AG09319 (cell line): ENCODE results near the gene GPR68.
"Not testable (repeated sequence)": the region's sequence is repeated elsewhere in the genome, so short reads cannot be mapped to it uniquely, and the experiment has no call there.

Experiments
- DNase-seq: peaks from one replicate; pipeline ENCODE4 v3.0.0-alpha.2; 2010; ENCODE audit warnings: low read depth; ENCODE audit errors: extremely low read depth
- TF ChIP-seq, protein P1 (sequence below): IDR thresholded peaks from 2 replicates; pipeline ENCODE4 v1.5.1; 2011; ENCODE audit warnings: low read depth, mild to moderate bottlenecking, inconsistent platforms, low read length, moderate library complexity

The GPR68 gene

DNA sequence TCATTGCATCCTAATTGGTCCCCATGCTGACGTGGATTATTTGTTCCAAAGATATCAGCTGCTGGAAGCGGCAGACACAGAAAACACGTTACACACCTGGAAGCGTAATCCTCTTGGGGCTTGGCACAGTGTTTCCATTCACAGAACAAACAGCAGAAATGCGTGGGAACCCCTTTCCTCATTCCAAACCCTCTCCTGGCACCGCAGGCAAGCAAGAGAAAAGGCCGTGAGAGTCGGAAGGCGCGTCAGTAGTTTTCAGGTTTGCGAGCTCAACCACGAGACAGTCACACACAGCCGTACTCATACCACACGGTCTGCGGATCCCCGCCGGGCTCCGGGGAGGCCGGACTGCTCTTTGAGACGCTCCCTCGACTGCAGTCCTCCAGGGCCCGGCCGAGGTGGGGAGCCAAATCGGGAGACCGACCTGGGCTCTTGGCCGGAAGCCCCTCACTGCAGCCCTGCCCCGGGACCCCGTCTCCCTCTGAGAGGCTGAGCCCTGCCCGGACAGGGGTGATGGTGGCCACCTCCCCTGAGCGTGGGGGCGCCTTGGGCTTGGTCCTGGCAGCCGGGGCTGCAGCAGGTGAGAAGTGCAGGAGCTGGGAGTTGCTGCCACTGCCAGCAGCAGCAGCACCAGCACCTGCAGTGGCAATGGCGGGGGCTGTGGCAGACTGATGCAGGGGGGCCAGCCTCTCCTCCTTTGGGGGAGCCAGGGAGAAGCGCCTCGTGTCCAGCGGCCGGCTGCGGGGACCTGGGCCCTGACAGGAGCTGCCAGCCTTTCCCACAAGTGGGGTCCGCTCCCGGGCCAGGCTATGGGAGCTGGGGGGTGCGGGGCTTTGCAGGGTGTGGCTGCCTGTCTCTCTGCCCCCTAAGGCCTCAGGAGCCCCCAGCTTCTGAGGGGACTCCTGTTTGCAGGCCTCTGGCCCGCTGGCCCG is 28.1 kb upstream of the GPR68 start:
- DNase-seq: no peak
- TF ChIP-seq, protein P1, sequence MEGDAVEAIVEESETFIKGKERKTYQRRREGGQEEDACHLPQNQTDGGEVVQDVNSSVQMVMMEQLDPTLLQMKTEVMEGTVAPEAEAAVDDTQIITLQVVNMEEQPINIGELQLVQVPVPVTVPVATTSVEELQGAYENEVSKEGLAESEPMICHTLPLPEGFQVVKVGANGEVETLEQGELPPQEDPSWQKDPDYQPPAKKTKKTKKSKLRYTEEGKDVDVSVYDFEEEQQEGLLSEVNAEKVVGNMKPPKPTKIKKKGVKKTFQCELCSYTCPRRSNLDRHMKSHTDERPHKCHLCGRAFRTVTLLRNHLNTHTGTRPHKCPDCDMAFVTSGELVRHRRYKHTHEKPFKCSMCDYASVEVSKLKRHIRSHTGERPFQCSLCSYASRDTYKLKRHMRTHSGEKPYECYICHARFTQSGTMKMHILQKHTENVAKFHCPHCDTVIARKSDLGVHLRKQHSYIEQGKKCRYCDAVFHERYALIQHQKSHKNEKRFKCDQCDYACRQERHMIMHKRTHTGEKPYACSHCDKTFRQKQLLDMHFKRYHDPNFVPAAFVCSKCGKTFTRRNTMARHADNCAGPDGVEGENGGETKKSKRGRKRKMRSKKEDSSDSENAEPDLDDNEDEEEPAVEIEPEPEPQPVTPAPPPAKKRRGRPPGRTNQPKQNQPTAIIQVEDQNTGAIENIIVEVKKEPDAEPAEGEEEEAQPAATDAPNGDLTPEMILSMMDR: no peak

DNA sequence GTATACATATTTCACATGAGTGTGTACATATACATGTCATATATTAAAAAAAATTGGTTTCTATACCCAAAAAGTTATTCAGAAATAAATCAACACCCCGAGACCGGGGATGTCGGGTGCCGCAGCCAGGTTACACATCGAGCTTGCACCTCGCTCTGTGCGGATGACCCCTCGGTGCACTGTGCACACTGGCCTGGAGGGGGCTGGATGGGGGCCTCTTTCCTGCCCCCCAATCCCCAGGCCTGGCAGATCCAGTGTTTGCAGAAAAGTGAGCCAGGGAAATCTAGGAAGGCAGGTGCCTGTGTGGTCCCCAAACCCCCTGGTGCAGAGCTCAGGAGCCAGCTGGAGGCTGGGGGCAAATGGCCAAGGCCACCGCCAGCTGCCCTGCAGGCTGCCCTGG is 27.1 kb upstream of the GPR68 start:
- TF ChIP-seq, protein P1: no peak

DNA sequence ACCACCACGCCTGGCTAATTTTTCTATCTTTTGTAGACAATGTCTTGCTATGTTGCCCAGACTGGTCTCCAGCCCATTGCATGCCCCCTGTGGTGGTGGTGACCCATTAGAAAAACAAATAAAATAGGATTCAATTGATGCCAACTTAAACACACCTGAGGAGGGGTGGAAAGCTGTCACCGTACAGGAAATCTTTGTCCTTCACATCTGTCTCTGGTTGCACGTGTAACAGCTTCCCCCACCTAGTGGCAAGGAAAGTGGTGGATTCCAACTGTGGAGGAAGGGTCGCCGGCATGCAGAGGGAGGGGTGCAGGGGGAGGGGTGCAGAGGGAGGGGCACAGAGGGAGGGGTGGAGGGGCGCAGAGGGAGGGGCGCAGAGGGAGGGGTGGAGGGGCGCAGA is 26.1 kb upstream of the GPR68 start:
- no peak for DNase-seq
- TF ChIP-seq, protein P1: no peak

More for the DNA sequence above, 27.1 kb upstream of the GPR68 start:
- no peak for DNase-seq

DNA sequence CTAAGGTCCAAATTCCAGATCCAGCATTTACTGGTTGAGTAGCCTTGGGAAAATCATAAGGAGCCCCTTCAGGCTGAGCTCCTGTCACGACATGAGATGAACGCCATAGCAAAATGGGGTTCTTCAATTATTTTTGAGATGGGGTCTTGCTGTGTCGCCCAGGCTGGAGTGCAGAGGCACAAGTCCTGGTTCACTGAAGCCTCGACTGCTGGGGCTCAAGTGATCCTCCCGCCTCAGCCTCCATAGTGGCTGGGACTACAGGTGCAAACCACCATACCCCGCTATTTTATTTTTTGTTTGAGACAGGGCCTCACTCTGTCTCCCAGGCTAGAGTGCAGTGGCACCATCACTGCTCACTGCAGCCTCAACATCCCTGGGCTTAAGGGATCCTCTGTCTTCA is 25.7 kb upstream of the GPR68 start:
- DNase-seq: no peak
- TF ChIP-seq, protein P1: no peak

DNA sequence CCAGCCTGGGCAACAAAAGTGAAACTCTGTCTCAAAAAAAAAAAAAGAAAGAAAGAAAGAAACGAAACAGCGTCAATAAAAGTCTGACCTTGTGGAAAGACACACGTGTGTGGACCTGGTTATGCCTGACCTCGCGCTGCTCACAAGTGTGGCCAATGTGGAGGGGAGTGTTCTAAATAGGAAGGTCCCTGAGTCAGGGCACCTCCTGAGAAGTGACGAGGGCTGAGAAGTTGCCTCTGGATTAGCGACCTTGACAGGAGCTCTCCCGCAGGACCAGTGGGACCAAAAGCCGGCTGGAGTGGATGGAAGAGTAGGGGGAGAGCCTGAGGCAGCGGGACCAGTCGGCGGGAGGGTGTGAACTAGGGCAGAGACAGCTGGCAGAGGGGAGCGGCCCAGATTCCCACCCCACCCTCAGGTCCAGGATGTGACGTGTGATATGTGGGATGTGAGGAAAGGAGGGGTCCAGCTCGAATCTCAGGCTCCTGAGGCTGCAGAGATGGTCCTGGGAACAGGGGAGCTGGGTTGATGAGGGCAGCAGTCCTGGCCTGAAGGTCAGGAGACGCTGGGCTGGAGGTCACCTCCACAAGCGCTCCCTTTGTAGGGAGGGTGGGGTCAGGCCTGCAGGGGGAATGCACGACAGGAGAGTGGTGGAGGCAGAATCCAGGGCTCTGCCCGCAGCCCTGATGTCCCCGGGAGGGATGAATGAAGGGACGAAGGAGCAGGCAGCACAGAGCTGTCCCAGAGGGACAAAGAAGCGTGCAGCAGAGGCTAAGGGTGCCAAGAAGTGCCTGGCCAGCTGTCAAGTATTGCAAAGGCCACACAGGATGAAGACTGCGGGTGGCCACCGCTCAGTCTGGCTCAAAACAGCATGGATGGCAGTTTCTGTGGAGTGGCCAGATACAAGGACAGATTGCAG is 24.8 kb upstream of the GPR68 start:
- TF ChIP-seq, protein P1: no peak
- DNase-seq: no peak

DNA sequence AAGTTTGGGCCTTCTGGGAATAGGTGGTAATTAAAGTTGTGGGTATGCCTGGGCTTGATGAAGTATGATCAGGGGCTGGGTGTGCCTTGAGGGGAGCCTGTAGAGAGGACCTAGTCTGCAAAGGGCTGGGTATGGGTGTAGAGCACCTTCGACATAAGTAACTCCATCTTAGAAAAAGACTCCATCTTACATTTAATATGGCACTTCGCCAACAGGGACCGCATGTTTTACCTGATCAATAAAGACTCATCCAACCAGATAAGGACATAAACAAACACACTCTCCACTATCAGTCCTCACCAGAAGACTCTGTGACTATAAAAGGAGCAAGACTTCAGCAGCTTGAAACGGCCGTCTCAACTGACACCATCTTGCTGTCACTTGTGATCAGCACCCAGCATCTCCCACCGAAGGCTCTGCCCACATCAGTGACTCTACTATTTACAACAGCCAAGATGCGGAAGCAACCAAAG is 23.5 kb upstream of the GPR68 start:
- TF ChIP-seq, protein P1: no peak

DNA sequence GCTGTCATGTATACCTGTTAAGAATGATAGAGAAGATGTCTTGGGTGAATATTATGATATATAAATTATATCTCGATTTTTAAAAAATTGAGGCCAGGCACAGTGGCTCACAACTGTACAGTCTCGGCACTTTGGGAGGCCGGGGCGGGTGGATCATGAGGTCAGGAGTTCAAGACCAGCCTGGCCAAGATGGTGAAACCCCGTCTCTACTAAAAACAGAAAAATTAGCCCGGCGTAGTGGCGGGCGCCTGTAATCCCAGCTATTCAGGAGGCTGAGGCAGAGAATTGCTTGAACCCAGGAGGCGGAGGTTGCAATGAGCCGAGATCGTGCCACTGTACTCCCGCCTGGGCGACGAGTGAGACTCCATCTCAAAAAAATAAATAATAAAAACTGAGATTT is 21.8 kb upstream of the GPR68 start:
- DNase-seq: not testable (repeated sequence)

More for the DNA sequence above, 23.5 kb upstream of the GPR68 start:
- DNase-seq: no peak
